Duodenal mucosa (tissue), 2 donors: ENCODE results near the gene PKNOX2.

Experiments
- H3K27ac ChIP-seq: one replicate; pipeline ENCODE4 v1.7.0; 2013; ENCODE audit warnings: low read depth, low read length
- H3K27me3 ChIP-seq, 2 donors: one replicate each; pipeline ENCODE4 v1.7.0; 2013; ENCODE audit warnings: low read length in 2 of 2, control low read depth in 1 of 2; ENCODE audit not compliant: insufficient read depth in 2 of 2, control insufficient read depth in 1 of 2
- H3K36me3 ChIP-seq, 2 donors: one replicate each; pipeline ENCODE4 v1.7.0; 2013; ENCODE audit warnings: low read length in 2 of 2, control low read depth in 1 of 2; ENCODE audit not compliant: insufficient read depth in 2 of 2, control insufficient read depth in 1 of 2
- H3K4me1 ChIP-seq, 2 donors: one replicate each; pipeline ENCODE4 v1.7.0; 2013; ENCODE audit warnings: low read length in 2 of 2, control low read depth in 1 of 2; ENCODE audit not compliant: insufficient read depth in 2 of 2, control insufficient read depth in 1 of 2
- H3K4me3 ChIP-seq, 2 donors: one replicate each; pipeline ENCODE4 v1.7.0; 2013; ENCODE audit warnings: low read length in 2 of 2, low read depth in 1 of 2
- H3K9ac ChIP-seq, 2 donors: one replicate each; pipeline ENCODE4 v1.7.0; 2013; ENCODE audit warnings: low read length in 2 of 2, low read depth in 1 of 2
- H3K9me3 ChIP-seq, 2 donors: one replicate each; pipeline ENCODE4 v1.7.0; 2013; ENCODE audit warnings: low read length in 2 of 2, control low read depth in 1 of 2; ENCODE audit not compliant: control insufficient read depth in 1 of 2

PKNOX2 gene

GRCh38 chr11:125433454-125434121, 269.0 kb downstream of the PKNOX2 start:
- Histone ChIP-seq H3K27ac (no peak overlapping the region), H3K9me3 (no peaks in the 10 kb centered on the region), H3K4me3 (no peak overlapping the region), H3K9ac (no peak overlapping the region), H3K27me3 (no peaks in the 10 kb centered on the region), H3K4me1 (no peaks in the 10 kb centered on the region), H3K36me3 (no peaks in the 10 kb centered on the region)

- no peaks in the 10 kb centered on the region for H3K9me3 ChIP-seq
- H3K27ac ChIP-seq: no peak overlapping the region
- H3K4me3 ChIP-seq: no peak overlapping the region
These were observed 271.1 kb downstream of the PKNOX2 start for GRCh38 chr11:125435461-125436238.

GRCh38 chr11:125441648-125442410, 277.3 kb downstream of the PKNOX2 start:
- H3K9ac ChIP-seq: no peak overlapping the region
- no peak overlapping the region for H3K4me3 ChIP-seq
- H3K4me1 ChIP-seq: no peaks in the 10 kb centered on the region
- H3K9me3 ChIP-seq: no peaks in the 10 kb centered on the region
- H3K27ac ChIP-seq: no peak overlapping the region
- no peaks in the 10 kb centered on the region for H3K36me3 ChIP-seq
- peaks cover 7 to 8% of the 10 kb centered on the region in 2 donors for H3K27me3 ChIP-seq

More at GRCh38 chr11:125435461-125436238, 271.1 kb downstream of the PKNOX2 start:
- Histone ChIP-seq H3K27me3 (peaks cover under 1 to 5% of the 10 kb centered on the region in 2 donors), H3K9ac (no peak overlapping the region), H3K4me1 (no peaks in the 10 kb centered on the region), H3K36me3 (no peaks in the 10 kb centered on the region)

GRCh38 chr11:125442946-125443345, 278.4 kb downstream of the PKNOX2 start:
- H3K36me3 ChIP-seq: no peaks in the 10 kb centered on the region
- H3K4me3 ChIP-seq: no peak overlapping the region
- H3K9me3 ChIP-seq: no peaks in the 10 kb centered on the region
- H3K27me3 ChIP-seq: peaks cover 7 to 8% of the 10 kb centered on the region in 2 donors
- H3K27ac ChIP-seq: no peak overlapping the region
- no peak overlapping the region for H3K9ac ChIP-seq
- H3K4me1 ChIP-seq: no peaks in the 10 kb centered on the region

- Histone ChIP-seq H3K4me3 (no peak overlapping the region), H3K27me3 (peaks cover 7 to 8% of the 10 kb centered on the region in 2 donors)
These were observed 279.3 kb downstream of the PKNOX2 start for GRCh38 chr11:125443767-125444311.

GRCh38 chr11:125445731-125446130, 281.2 kb downstream of the PKNOX2 start:
- no peaks in the 10 kb centered on the region for H3K36me3 ChIP-seq
- H3K4me3 ChIP-seq: no peak overlapping the region
- H3K9me3 ChIP-seq: no peaks in the 10 kb centered on the region
- H3K4me1 ChIP-seq: no peaks in the 10 kb centered on the region
- no peak overlapping the region for H3K9ac ChIP-seq
- peaks cover 4 to 6% of the 10 kb centered on the region in 2 donors for H3K27me3 ChIP-seq
- H3K27ac ChIP-seq: no peak overlapping the region

More at GRCh38 chr11:125443767-125444311, 279.3 kb downstream of the PKNOX2 start:
- no peaks in the 10 kb centered on the region for H3K4me1 ChIP-seq
- H3K9me3 ChIP-seq: no peaks in the 10 kb centered on the region
- no peak overlapping the region for H3K27ac ChIP-seq
- H3K36me3 ChIP-seq: no peaks in the 10 kb centered on the region
- no peak overlapping the region for H3K9ac ChIP-seq

- Histone ChIP-seq H3K36me3 (no peaks in the 10 kb centered on the region), H3K9ac (no peak overlapping the region), H3K4me1 (peaks cover 2 to 3% of the 10 kb centered on the region in 2 donors), H3K27me3 (peaks cover 0 to 4% of the 10 kb centered on the region in 2 donors), H3K27ac (no peak overlapping the region), H3K4me3 (no peak overlapping the region), H3K9me3 (no peaks in the 10 kb centered on the region)
These were observed 281.7 kb downstream of the PKNOX2 start for GRCh38 chr11:125446279-125446678.

GRCh38 chr11:125447721-125448120, 283.2 kb downstream of the PKNOX2 start:
- H3K27me3 ChIP-seq: peaks cover 0 to 4% of the 10 kb centered on the region in 2 donors
- peaks cover 4 to 8% of the 10 kb centered on the region in 2 donors for H3K4me1 ChIP-seq
- no peak overlapping the region for H3K27ac ChIP-seq
- H3K36me3 ChIP-seq: no peaks in the 10 kb centered on the region
- no peaks in the 10 kb centered on the region for H3K9me3 ChIP-seq
- H3K9ac ChIP-seq: no peak overlapping the region
- no peak overlapping the region for H3K4me3 ChIP-seq

- no peaks in the 10 kb centered on the region for H3K9me3 ChIP-seq
- H3K27ac ChIP-seq: no peak overlapping the region
- peaks cover 0 to 4% of the 10 kb centered on the region in 2 donors for H3K27me3 ChIP-seq
- H3K9ac ChIP-seq: no peak overlapping the region
- no peaks in the 10 kb centered on the region for H3K36me3 ChIP-seq
- H3K4me1 ChIP-seq: peaks cover 4 to 8% of the 10 kb centered on the region in 2 donors
- no peak overlapping the region for H3K4me3 ChIP-seq
These were observed 283.6 kb downstream of the PKNOX2 start for GRCh38 chr11:125448136-125448535.
